HepG2 (cell line): Measurements from ENCODE around the gene MMS19. TPM values are rescaled to one million over a fixed set of nuclear protein-coding genes. Genes with fewer than 3 reads are reported as not detected.
A peak's percentile ranks its signal among the peaks of the same experiment; 100 is the strongest.

Experiments used
- RARA ChIP-seq: IDR thresholded peaks from 2 replicates; pipeline ENCODE4 v1.6.1; 2016; ENCODE audit warnings: missing genetic modification reagents, missing compliant biosample characterization
- SAP130 ChIP-seq: IDR thresholded peaks from 2 replicates; pipeline ENCODE4 v1.6.1; 2016; ENCODE audit warnings: low read depth
- SOX13 ChIP-seq, 3 experiments: fragments of 450-650 bp in 1 of 3; sonication (generic) in 1 of 3; formaldehyde crosslinking in 1 of 3; IDR thresholded peaks in 2 of 3; conservative IDR thresholded peaks in 1 of 3; 2 replicates each; pipeline versions ENCODE4 v1.5.0 to v1.6.1; 2016 to 2020; ENCODE audit warnings: antibody characterized with exemption in 1 of 3, mild to moderate bottlenecking in 1 of 3, missing compliant biosample characterization in 1 of 3, missing genetic modification reagents in 1 of 3, moderate library complexity in 1 of 3
- ZBTB38 ChIP-seq: sonication (generic); formaldehyde crosslinking; IDR thresholded peaks from 2 replicates; pipeline ENCODE4 v1.5.1; 2020; ENCODE audit warnings: mild to moderate bottlenecking, missing genetic modification reagents
- ZNF282 ChIP-seq: fragments of 450-650 bp; IDR thresholded peaks from 2 replicates; pipeline ENCODE4 v1.6.1; 2018; ENCODE audit not compliant: partially characterized antibody
- polyA plus RNA-seq, 8 experiments: library from polyadenylated mRNA; depleted of rRNA in 3 of 8; stranded (reverse) in 7 of 8; unstranded in 1 of 8; fragments of >200 nt; fragmentation: Illumina TruSeq in 4 of 8; extraction: Trizol in 4 of 8; gene quantifications; 2 replicates each; pipeline versions ENCODE4 v1.2.1 to v1.2.3, GENCODE V29; 2011 to 2016; ENCODE audit warnings: low read depth in 4 of 8, missing spikeins in 1 of 8, mixed read lengths in 1 of 8; ENCODE audit not compliant: insufficient read depth in 1 of 8
- total RNA-seq, 5 experiments: library from RNA; depleted of rRNA; stranded (reverse); fragments of >200 nt; fragmentation: Illumina TruSeq; extraction: Trizol; gene quantifications; 2 replicates each; pipeline ENCODE4 v1.2.3, GENCODE V29; 2016; ENCODE audit warnings: low read depth in 1 of 5
- TF ChIP-seq, protein P1 (sequence below): sonication (generic); formaldehyde crosslinking; IDR thresholded peaks from 2 replicates; pipeline ENCODE4 v1.8.0; 2023; ENCODE audit warnings: mild to moderate bottlenecking, missing genetic modification reagents
- TF ChIP-seq, protein P2 (sequence below): sonication (generic); formaldehyde crosslinking; IDR thresholded peaks from 2 replicates; pipeline ENCODE4 v1.4.0; 2020; ENCODE audit warnings: missing genetic modification reagents, borderline replicate concordance

MMS19 gene
- total and polyA plus RNA-seq, 2 of the 13 experiments (the other 11 are each of a cell fraction or from before 2014, with no cell fraction given): 76.4 to 107 TPM

DNA sequence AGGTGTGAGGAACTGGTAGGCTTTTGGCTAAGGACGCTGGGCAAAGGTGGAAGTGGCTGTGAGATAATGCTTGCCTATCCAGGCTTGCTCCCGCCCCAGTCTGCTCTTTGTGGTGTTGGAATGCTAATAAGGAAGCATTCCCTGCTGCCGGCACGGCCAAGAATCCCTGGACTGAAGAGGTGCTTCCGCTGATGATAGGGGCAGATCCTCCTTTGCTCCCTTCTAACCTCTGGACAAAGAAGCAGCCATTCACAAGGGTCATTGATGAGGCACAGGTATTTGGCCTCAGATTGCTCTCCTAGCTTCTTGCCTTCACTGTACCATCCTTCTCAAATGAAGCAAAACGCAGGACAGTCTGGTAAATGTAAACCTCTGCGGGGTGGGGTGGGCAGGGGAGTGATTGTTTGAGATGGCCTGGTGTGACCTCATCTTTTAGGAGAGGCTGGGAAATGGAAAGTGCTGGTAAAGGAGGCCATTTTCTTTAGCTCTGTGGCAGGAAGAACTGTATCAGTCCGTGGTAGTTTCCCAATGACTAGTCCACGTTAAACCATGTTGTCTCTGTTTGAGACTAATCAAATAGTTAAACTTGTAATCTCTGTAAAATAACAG, 70.5 kb downstream of the MMS19 start (continued):
- no peak for TF ChIP-seq SOX13 (IDR thresholded peaks at IDR 0.05)
- TF ChIP-seq SOX13 (CRISPR knock-in tag; conservative IDR thresholded peaks at IDR 0.05 in 1 of 2, IDR thresholded peaks at IDR 0.05 in 1 of 2): no peak
- no peak for TF ChIP-seq ZBTB38 (CRISPR knock-in tag)
- TF ChIP-seq, protein P1, sequence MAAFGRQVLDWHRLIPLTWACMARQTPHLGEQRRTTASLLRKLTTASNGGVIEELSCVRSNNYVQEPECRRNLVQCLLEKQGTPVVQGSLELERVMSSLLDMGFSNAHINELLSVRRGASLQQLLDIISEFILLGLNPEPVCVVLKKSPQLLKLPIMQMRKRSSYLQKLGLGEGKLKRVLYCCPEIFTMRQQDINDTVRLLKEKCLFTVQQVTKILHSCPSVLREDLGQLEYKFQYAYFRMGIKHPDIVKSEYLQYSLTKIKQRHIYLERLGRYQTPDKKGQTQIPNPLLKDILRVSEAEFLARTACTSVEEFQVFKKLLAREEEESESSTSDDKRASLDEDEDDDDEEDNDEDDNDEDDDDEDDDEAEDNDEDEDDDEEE (CRISPR knock-in tag): peak; percentile 68; the same call in 1 of the 2 replicates
- TF ChIP-seq SAP130 (CRISPR knock-in tag): peak; percentile 70; the same call in 1 of the 2 replicates
- no peak for TF ChIP-seq ZNF282
- TF ChIP-seq RARA (CRISPR knock-in tag): no peak; the same call in 1 of the 2 replicates
- TF ChIP-seq, protein P2, sequence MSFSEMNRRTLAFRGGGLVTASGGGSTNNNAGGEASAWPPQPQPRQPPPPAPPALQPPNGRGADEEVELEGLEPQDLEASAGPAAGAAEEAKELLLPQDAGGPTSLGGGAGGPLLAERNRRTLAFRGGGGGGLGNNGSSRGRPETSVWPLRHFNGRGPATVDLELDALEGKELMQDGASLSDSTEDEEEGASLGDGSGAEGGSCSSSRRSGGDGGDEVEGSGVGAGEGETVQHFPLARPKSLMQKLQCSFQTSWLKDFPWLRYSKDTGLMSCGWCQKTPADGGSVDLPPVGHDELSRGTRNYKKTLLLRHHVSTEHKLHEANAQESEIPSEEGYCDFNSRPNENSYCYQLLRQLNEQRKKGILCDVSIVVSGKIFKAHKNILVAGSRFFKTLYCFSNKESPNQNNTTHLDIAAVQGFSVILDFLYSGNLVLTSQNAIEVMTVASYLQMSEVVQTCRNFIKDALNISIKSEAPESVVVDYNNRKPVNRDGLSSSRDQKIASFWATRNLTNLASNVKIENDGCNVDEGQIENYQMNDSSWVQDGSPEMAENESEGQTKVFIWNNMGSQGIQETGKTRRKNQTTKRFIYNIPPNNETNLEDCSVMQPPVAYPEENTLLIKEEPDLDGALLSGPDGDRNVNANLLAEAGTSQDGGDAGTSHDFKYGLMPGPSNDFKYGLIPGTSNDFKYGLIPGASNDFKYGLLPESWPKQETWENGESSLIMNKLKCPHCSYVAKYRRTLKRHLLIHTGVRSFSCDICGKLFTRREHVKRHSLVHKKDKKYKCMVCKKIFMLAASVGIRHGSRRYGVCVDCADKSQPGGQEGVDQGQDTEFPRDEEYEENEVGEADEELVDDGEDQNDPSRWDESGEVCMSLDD (CRISPR knock-in tag): no peak
